ENCODE measurements around the gene NPPA.

NPPA gene

DNA sequence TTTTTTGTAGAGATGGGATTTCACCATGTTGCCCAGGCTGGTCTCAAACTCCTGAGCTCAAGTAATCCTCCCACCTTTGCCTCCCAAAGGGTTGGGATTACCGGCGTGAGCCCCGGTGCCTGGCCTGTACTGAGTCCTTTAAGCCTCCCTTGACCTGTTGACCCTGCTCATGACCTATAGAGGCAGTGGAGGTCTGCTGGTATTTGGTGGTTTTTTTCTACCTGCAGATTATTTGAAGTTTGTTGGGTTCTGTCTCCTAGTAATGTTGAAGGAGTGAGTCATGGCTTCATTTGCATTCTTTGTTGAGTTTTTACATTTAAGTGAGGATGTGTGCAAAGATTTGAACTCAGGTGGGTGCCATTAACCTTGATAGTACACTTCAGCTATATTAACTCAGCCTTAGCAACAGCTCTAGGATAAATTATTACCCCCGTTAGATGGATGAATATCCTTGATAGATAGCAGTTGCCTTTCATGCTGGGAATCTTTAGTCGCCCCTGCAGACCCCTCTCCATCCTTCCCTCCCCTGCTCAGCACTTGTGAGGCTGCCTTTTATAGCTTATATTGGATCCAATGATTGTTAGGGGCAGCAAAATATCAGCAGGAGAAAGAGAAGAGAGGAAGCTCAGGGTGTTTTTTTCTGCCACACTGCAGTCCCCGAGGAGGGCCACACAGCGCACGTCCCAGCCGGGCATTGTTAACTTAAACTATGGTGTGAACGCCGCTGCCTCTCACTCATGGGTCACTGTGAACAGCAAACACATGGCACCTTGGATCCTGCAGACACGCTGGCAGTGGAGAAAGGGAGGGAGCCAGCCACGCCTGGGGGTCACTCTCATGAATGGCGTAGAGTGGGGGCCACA is 26.0 kb upstream of the NPPA start:
- DNase-seq: no peak

GRCh38 chr1:11872545-11872944 is 25.0 kb upstream of the NPPA start:
- no peak for DNase-seq

- DNase-seq: no peak
Measured at GRCh38 chr1:11869650-11870207, 22.1 kb upstream of the NPPA start.

DNA sequence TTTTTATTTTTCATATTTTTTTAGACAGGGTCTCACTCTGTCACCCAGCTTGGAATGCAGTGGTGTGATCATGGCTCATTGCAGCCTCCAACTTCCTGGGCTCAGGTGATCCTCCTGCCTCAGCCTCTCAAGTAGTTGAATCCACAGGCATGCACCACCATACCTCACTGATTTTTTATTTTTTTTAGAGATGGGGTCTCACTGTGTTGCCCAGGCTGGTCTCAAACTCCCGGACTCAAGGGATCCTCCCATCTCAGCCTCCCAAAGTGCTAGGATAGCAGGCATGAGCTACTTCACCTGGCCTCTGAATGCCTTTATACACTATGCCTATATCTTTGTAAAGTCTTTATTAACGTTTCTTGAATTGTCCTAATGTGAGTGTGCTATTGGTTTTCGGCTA is 21.5 kb upstream of the NPPA start:
- DNase-seq: no peak

GRCh38 chr1:11868331-11868980 is 20.9 kb upstream of the NPPA start:
- no peak for DNase-seq

DNA sequence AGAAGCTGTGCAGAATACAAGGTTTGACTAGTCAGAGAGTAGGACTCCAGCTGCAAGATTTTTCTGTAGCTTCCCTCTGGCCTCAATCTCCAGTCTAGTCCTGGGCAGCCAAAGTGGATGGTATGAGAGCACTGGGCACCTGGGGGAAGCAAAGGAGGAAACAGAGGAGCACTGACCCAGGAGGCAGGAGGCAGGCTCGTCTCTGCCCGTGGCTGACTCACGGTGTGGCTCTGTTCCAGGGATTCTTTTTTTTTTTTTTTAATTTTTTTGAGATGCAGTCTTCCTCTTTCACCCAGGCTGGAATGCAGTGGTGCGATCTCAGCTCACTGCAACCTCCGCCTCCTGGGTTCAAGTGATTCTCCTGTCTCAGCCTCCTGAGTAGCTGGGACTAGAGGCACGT is 15.3 kb upstream of the NPPA start:
- DNase-seq: peak; percentile 50

- no peak for DNase-seq
Measured at GRCh38 chr1:11860587-11860986, 13.0 kb upstream of the NPPA start.

DNA sequence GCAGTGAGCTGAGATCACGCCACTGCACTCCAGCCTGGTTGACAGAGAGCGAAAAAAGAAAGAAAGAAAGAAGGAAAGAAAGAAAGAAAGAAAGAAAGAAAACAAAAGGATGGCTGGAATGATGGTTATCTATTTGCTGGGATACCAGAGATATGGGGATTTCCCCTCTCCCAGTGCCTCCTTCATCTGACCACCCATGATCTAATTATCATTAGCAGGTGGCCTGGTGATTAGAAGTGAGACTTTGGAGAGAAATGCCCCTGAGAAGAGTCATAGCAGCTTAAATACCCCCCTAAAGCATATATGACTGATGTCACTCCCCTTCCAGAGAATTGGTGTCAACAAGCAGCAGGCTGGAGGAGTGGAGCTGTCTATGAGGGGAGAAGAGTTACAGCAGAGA is 12.5 kb upstream of the NPPA start:
- DNase-seq: no peak

GRCh38 chr1:11858968-11859871 is 11.6 kb upstream of the NPPA start:
- no peak for DNase-seq

- no peak for DNase-seq
Measured at GRCh38 chr1:11858613-11858967, 11.0 kb upstream of the NPPA start, which contains the start of gene NPPB. TSS of gene NPPB (minus strand) at chr1:11858945. CDS start at chr1:11858833, 112 bp downstream.

GRCh38 chr1:11858158-11858557 is 10.6 kb upstream of the NPPA start:
- no peak for DNase-seq

GRCh38 chr1:11857164-11857851 is 9.7 kb upstream of the NPPA start:
- peak; percentile 22 for DNase-seq

GRCh38 chr1:11856698-11857097 is 9.1 kb upstream of the NPPA start:
- no peak for DNase-seq

GRCh38 chr1:11855430-11855829 is 7.8 kb upstream of the NPPA start:
- no peak for DNase-seq

DNA sequence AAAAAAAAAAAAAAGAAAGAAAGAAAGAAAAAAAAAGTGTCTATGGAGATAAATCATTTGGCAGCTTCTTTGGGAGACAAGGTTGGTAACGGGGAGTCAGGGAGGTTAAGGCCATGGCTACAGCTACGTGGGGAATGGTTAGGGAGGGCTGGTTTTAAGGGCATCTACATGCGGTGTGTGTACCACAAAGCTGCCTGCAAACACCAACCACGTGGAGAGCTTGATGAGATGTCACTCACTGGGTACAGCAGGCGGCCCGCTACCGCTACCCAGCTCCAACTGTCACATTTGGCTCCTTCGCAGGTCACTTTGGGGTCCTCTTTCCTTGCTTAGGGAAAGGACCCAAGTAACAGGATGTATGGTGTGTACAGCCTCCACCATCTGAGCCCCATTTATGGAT is 6.9 kb upstream of the NPPA start:
- DNase-seq: peak; percentile 14

DNA sequence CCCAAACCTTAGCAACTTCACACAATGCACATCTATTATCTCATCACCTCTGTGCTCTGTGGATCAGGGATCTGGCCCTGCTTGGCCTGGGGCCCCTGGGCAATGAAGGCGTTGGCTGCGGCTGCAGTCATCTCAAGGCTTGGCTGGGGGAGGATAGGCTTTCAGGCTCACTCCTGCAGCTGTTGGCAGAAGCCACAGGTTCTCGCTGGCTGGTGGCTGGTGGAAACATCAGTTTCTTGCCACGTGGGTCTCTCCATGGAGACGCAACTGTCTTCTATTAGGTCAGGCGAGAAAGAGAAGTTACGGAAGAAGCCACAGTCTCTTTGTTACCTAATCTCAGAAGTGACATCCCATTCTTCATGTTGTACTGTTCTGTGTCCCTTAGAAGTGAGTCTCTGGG is 3.6 kb upstream of the NPPA start:
- no peak for DNase-seq

DNA sequence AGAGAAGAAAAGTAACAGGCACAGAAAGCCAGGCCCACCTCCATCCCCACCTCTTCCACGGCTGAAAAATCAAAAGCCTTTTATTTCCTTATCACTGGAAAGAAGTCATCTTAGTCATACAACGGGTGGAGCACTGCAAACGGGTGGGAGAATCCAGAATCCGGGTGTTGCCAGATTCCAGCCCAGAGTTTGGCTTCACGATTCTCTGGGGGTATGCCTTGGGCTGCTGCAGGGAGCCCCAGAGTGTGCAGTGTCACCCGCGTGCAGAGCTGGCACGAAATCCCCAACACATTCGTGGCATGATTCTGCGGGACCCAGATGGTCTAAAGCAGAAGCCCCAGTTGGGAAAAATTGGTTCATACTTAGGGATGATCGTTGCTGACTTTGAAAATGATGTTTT is 2.6 kb upstream of the NPPA start:
- DNase-seq: no peak

DNA sequence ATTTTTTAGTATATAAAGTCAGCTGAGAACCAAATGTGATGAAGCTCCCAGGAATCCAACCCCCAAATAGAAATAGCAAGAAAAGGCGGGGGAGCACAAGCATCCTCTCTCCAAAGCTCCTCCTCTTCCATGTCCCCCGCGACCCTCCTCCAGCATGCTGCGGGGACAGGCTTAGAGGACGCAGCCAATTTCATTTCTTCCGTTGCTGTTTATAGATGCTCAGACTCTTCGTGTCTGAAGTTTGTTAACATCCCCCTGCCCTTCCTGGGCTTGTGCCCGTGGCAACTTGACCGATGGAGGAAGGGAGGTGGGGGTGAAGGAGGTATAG is 754 bp upstream of the NPPA start:
- DNase-seq: no peak

GRCh38 chr1:11845641-11846335 is 1.8 kb downstream of the NPPA start:
- peak; percentile 52 for DNase-seq

DNA sequence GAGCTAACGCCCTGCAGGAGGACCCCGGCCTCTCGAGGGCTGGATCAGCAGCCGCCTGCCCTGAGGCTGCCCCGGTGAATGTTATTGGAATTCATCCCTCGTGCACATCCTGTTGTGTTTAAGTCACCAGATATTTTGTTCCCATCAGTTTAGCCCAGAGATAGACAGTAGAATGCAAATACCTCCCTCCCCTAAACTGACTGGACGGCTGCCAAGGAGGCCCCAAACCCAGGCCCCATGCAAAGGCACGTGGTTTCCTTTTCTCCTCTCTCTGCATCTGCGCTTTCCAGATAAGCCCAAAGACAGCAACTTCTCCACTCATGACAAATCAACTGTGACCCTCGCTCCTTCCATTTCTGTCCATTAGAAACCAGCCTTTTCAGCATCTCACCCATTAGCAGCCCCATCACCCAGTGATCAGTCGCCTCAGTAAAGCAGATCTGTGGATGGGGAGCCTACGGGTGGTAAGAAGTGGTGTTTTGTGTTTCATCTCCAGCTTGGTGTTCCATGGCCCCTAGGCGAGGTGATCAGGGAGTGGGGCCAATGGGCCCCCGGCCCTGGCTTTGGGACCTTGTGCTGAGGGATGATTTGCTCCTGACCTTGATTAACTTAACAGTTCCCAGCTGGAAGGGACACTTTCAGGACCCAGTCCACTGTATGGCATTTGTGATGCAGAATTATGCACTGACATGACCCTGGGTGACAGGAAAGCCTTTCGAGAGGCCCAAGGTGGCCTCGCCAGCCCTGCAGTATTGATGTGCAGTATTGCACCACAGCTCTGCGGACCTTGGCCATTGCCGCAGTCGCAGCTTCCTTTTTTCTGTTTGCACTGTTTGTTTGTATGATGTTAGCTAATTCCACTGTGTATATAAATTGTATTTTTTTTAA is 5.2 kb downstream of the NPPA start:
- DNase-seq: no peak

Measured in NCI-H2171 treated with DMSO at 0.1 percent for 48 hours (cell line).